ENCODE measurements around the gene NPTXR.
"Not testable (repeated sequence)": the region's sequence is repeated elsewhere in the genome, so short reads cannot be mapped to it uniquely, and the experiment has no call there.

The NPTXR gene

DNA sequence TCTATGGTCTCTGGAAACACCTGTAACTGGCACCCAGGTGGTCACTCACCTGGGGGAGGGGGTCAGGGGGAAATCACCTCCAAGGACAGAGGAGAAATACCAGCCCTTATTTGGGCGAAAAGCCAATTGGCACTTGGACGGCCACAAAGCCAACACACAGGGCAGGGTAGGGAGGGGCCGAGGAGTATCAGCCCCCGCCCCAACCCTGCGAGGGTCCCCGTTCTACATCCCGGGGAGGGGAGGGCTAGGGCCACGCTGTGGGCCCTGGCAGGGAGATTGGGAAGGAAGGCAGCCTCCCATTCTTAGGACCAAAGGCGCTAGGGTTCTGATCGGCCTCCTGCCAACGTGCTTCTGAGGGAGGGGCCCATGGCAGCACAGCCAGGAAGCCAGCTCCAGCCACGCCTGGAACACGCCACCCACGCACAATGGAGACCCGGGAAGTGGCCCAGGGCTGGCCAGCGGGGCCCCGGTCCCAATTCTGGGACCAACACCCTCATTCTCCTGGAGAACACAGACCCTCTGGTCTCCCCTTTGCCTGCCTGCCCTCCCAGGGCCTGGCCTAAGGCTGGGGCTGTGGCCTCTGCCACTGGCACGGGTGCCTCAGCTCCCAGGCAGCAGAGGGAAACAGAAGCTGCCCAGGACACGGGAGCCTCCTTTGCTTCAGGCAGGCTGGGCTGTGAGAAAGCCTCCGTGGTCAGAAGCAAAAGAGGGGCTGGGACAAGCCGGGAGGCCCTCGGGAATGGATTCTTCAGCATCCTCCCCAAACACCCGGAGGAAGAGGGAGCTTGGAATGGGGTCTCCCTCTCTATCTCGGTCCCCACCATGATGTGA lies 20.7 kb upstream of the NPTXR start:
- no peak overlapping the region for H3K4me3 Mint-ChIP-seq
- peaks cover 23% of the 10 kb centered on the region for H3K36me3 Mint-ChIP-seq (ENCODE audit: low read depth)
- H3K4me1 Mint-ChIP-seq (ENCODE audit: low read depth): peaks cover 27% of the 10 kb centered on the region
- H3K9me3 Mint-ChIP-seq: no peaks in the 10 kb centered on the region
- no peaks in the 10 kb centered on the region for H3K27me3 Mint-ChIP-seq
- no peak overlapping the region for H3K27ac Mint-ChIP-seq

DNA sequence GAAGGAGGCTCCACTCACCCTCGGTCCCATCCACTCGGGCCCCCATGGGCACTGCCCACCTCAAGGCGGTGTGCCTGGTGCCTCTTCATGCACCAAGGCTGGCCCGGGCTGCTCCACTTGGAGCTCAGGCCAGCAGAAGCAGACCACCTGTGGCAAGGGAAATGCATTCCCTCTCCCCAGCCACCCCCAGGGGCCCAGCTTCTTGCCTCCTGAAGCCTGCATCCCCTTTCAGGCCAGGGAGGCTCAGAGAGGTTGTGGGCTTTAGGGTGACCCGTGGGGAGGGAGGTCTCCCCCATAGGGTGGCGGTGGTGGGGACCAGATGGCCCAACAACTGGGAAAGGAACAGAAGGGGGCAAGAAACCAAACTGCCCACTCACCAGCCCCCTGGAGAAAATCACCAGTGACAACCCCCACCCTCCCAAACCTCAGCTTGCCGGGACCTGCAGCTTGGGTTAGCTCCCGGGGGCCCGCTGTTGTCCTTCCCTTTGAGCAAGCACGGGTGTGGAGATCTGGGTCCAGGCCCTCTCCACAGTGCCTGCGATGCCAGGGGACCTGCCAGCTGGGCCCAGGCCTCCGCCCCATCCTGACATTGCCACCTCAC lies 19.8 kb upstream of the NPTXR start:
- peaks cover 18% of the 10 kb centered on the region for H3K4me1 Mint-ChIP-seq (ENCODE audit: low read depth)
- no peaks in the 10 kb centered on the region for H3K9me3 Mint-ChIP-seq
- H3K4me3 Mint-ChIP-seq: no peak overlapping the region
- H3K27ac Mint-ChIP-seq: no peak overlapping the region
- no peaks in the 10 kb centered on the region for H3K27me3 Mint-ChIP-seq
- H3K36me3 Mint-ChIP-seq (ENCODE audit: low read depth): peaks cover 14% of the 10 kb centered on the region

GRCh38 chr22:38862375-38863329 lies 18.8 kb upstream of the NPTXR start:
- Mint-ChIP-seq H3K27ac (peak overlapping the region; percentile 26), H3K4me3 (no peak overlapping the region), H3K36me3 (ENCODE audit: low read depth) (peaks cover 6% of the 10 kb centered on the region), H3K4me1 (ENCODE audit: low read depth) (peaks cover 12% of the 10 kb centered on the region), H3K27me3 (no peaks in the 10 kb centered on the region), H3K9me3 (no peaks in the 10 kb centered on the region)

DNA sequence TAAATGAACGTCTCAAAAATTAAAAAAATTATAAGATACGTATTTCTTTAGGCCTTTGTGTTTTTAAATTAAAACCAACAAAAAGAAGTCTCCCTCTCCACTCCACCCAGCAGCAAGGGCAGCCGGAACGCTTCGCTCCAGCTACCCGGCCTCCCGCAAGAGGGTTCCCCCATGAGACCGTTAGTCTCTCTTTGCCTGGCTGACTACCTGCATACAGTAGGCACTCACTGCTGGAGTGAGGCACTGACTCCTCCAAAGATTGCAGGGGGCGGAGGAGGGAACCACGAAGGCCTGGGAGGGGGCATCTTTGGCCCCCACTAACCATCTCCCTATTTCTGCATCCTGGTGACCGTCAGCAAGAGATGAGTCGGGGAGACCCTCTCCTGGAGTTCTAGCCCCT lies 18.1 kb upstream of the NPTXR start:
- Mint-ChIP-seq H3K27me3 (no peaks in the 10 kb centered on the region), H3K4me3 (no peak overlapping the region), H3K27ac (no peak overlapping the region), H3K9me3 (no peaks in the 10 kb centered on the region), H3K4me1 (ENCODE audit: low read depth) (peaks cover 12% of the 10 kb centered on the region), H3K36me3 (ENCODE audit: low read depth) (no peaks in the 10 kb centered on the region)

DNA sequence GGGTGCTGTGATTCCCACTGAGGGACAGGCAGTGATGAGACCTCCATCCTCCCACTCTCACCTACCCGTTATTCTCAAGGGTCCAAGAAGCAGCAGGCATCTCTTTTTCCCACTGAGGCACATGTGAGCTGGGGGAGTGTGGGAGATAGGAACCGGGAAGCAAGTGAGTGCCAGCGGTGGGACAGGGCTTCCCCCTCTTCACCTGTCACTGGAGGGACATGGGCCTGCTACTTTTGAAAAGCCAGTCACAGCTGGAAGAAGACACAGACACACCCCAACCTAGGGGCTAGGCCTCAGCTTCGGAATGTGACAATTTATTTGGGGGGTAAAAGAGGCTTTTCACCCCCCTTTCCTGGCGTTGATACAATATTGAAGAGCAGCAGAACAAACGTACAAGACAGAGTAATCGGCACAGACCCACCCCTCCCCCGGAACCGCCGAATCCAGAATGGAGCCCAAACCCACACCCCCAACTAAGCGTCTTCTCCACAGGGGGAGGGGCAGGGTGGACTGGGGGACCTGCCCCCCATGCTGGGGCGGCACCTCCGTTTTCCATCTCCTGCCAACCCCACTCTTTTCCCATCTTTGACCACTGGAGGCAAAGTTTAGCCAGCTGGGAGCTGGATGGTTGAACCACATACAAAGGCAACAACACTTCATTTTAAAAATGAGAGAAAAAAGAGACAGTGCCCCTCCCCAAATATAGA lies 17.5 kb upstream of the NPTXR start:
- Mint-ChIP-seq H3K27ac (no peak overlapping the region), H3K27me3 (no peaks in the 10 kb centered on the region), H3K4me1 (ENCODE audit: low read depth) (peaks cover 12% of the 10 kb centered on the region), H3K4me3 (no peak overlapping the region), H3K36me3 (ENCODE audit: low read depth) (no peaks in the 10 kb centered on the region), H3K9me3 (no peaks in the 10 kb centered on the region)

- no peaks in the 10 kb centered on the region for H3K27me3 Mint-ChIP-seq
- H3K27ac Mint-ChIP-seq: peak overlapping the region; percentile 31
- peaks cover 10% of the 10 kb centered on the region for H3K4me1 Mint-ChIP-seq (ENCODE audit: low read depth)
- no peak overlapping the region for H3K4me3 Mint-ChIP-seq
- no peaks in the 10 kb centered on the region for H3K36me3 Mint-ChIP-seq (ENCODE audit: low read depth)
- no peaks in the 10 kb centered on the region for H3K9me3 Mint-ChIP-seq
These were observed 16.7 kb upstream of the NPTXR start for GRCh38 chr22:38860283-38861169.

DNA sequence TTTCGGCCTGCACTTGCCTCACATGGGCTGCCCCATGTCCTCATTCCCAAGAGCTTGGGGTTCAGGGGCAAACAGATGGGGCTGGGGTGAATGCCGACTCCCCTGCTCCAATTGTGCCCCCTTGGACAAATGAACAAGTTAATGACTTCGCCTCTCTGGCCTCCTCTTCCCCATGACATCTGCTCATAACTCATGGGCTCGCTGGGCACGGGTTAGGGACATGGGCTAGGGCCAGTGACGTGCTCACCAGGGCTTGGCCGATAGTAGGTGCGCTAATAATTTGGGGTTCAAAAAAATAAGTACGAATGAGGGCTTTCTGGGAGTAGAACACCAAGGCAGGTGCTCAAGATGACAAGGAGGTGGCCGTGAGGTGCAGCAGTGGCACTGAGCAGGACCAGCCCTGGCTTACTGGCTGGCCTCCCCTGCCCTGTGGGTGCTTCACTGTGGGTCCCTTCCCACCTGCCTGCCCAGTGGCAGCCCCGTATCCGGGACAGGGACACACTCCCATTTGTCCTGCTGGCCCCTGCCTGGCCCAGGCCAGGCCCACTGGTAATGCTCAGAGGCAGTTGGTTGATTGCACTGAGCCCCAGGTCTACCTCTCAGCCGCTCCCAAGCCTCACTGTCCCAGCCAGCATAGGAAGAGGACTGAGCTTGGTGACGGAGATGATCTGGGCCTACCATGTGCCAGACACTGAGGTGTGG lies 15.9 kb upstream of the NPTXR start:
- no peaks in the 10 kb centered on the region for H3K36me3 Mint-ChIP-seq (ENCODE audit: low read depth)
- peaks cover 3% of the 10 kb centered on the region for H3K27me3 Mint-ChIP-seq
- H3K9me3 Mint-ChIP-seq: no peaks in the 10 kb centered on the region
- peaks cover 9% of the 10 kb centered on the region for H3K4me1 Mint-ChIP-seq (ENCODE audit: low read depth)
- H3K27ac Mint-ChIP-seq: no peak overlapping the region
- H3K4me3 Mint-ChIP-seq: no peak overlapping the region

GRCh38 chr22:38858492-38858891 lies 14.7 kb upstream of the NPTXR start:
- no peaks in the 10 kb centered on the region for H3K36me3 Mint-ChIP-seq (ENCODE audit: low read depth)
- H3K4me1 Mint-ChIP-seq (ENCODE audit: low read depth): peaks cover 6% of the 10 kb centered on the region
- H3K27ac Mint-ChIP-seq: no peak overlapping the region
- H3K27me3 Mint-ChIP-seq: peaks cover 5% of the 10 kb centered on the region
- H3K9me3 Mint-ChIP-seq: no peaks in the 10 kb centered on the region
- no peak overlapping the region for H3K4me3 Mint-ChIP-seq

- H3K4me1 Mint-ChIP-seq (ENCODE audit: low read depth); H3K27me3 Mint-ChIP-seq; H3K27ac Mint-ChIP-seq; H3K9me3 Mint-ChIP-seq; H3K36me3 Mint-ChIP-seq (ENCODE audit: low read depth); H3K4me3 Mint-ChIP-seq: not testable (repeated sequence)
These were observed 10.6 kb upstream of the NPTXR start for GRCh38 chr22:38854476-38854875.

DNA sequence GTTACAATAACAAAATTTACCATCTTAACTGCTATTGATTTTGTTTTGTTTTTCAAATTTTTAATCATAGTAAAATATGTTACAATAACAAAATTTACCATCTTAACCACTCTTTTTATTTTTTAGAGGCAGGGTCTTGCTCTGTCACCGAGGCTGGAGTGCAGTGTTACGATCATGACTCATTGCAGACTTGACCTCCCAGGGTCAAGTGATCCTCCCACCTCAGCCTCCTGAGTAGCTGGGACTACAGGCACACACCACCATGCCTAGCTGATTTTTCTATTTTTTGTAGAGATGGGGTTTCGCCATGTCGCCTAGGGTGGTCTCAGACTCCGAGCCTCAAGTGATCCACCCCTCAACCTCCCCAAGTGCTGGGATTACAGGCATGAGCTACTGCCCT lies 10.1 kb upstream of the NPTXR start:
- H3K27ac Mint-ChIP-seq; H3K4me1 Mint-ChIP-seq (ENCODE audit: low read depth); H3K9me3 Mint-ChIP-seq; H3K36me3 Mint-ChIP-seq (ENCODE audit: low read depth); H3K27me3 Mint-ChIP-seq; H3K4me3 Mint-ChIP-seq: not testable (repeated sequence)

DNA sequence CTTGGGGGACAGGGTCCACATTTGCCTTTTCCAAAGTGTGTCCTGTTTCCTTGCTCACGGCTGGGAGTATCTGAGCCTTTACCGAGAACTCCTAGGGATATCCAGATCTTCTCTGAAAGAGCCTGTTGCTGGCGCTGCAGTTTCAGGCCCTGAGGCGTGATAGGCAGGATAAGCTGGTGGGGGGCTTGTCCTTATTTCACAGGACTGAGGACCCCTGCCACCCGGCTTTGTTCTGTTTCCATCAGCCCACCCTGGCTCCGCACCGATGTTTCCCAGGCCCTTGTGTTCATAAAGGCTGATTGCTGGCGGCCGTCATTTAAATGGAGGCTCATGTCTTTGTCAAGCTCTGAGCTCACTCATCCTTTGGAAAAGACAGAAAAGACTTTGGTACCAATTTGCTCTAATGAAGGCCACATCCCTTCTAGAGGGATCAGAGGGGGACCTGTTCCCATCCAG lies 9.4 kb upstream of the NPTXR start:
- H3K27ac Mint-ChIP-seq: no peak overlapping the region
- peaks cover 6% of the 10 kb centered on the region for H3K27me3 Mint-ChIP-seq
- H3K36me3 Mint-ChIP-seq (ENCODE audit: low read depth): no peaks in the 10 kb centered on the region
- H3K4me3 Mint-ChIP-seq: no peak overlapping the region
- no peaks in the 10 kb centered on the region for H3K4me1 Mint-ChIP-seq (ENCODE audit: low read depth)
- H3K9me3 Mint-ChIP-seq: no peaks in the 10 kb centered on the region

DNA sequence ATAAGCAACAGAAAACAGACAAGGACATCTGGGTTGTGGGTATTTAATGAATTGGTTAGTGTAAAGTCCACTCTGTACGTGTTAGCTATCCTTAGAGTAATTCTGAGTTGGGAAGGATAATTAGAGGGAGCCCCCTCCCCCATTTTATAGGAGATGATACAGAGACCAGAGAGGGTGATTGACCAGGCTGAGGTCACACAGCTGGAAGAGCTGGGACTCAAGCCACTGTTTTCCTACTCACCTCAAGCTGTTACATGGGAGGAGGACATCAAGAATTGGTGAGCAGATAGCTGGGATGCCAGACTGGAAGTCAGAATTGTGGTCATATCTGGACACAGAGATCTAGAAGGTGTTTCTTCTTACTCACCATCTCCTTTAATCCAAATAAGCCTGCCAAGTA lies 8.7 kb upstream of the NPTXR start:
- H3K4me1 Mint-ChIP-seq (ENCODE audit: low read depth): no peaks in the 10 kb centered on the region
- no peak overlapping the region for H3K27ac Mint-ChIP-seq
- peaks cover 8% of the 10 kb centered on the region for H3K27me3 Mint-ChIP-seq
- no peaks in the 10 kb centered on the region for H3K9me3 Mint-ChIP-seq
- H3K4me3 Mint-ChIP-seq: no peak overlapping the region
- no peaks in the 10 kb centered on the region for H3K36me3 Mint-ChIP-seq (ENCODE audit: low read depth)

Measured in stimulated activated naive CD8-positive, alpha-beta T cell treated with anti-CD3 and anti-CD28 coated beads, Interleukin-15, Interleukin-2, amounts not matched to agents 100 ng/mL and 50 ng/mL, for 24 hours (primary cell).